ENCODE data around the gene PXK.
A peak's percentile ranks its signal among the peaks of the same experiment; 100 is the strongest.

Gene PXK

GRCh38 chr3:58466899-58467563 is 134.3 kb downstream of the PXK start:
- no peak for DNase-seq (ENCODE audit: low read depth)

GRCh38 chr3:58469096-58469495 is 136.4 kb downstream of the PXK start:
- DNase-seq (ENCODE audit: low read depth) = no peak

GRCh38 chr3:58470363-58471024 is 137.8 kb downstream of the PXK start:
- no peak for DNase-seq (ENCODE audit: low read depth)

GRCh38 chr3:58471025-58471887 is 138.6 kb downstream of the PXK start:
- DNase-seq (ENCODE audit: low read depth) = peak; percentile 67

GRCh38 chr3:58473275-58473674 is 140.6 kb downstream of the PXK start:
- DNase-seq (ENCODE audit: low read depth) = no peak

- DNase-seq (ENCODE audit: low read depth) = no peak
Observed at GRCh38 chr3:58474348-58474911, 141.7 kb downstream of the PXK start.

GRCh38 chr3:58474967-58475578 is 142.4 kb downstream of the PXK start:
- DNase-seq (ENCODE audit: low read depth) = no peak

All from GM04504 (cell line).